Measurements from ENCODE around the gene ALAS1.

GRCh38 chr3:52254608-52255007 lies 56.6 kb downstream of the ALAS1 start:
- TF ChIP-seq CTCF (IDR thresholded peaks at IDR 0.05) (no peak), POLR2A (IDR thresholded peaks at IDR 0.05) (no peak)
